K562 (cell line): Measurements from ENCODE around the gene GATC. TPM values are rescaled to one million over a fixed set of nuclear protein-coding genes. Genes with fewer than 3 reads are reported as not detected.
A peak's percentile ranks its signal among the peaks of the same experiment; 100 is the strongest.

Experiments
- ETV1 ChIP-seq: fragments of 450-650 bp; conservative IDR thresholded peaks from 2 replicates; pipeline ENCODE4 v1.6.1; 2016; ENCODE audit warnings: missing genetic modification characterization, control low read depth, low read depth, missing compliant biosample characterization
- GATAD2A ChIP-seq: fragments of 450-650 bp; IDR thresholded peaks from 2 replicates; pipeline ENCODE4 v1.6.1; 2017
- JUN ChIP-seq, 2 experiments: sonication (generic) in 1 of 2; formaldehyde crosslinking in 1 of 2; IDR thresholded peaks; 2 replicates each; pipeline versions ENCODE4 v1.6.1 to v1.8.0; 2012 to 2022; ENCODE audit warnings: borderline replicate concordance in 2 of 2, mild to moderate bottlenecking in 2 of 2, improper control_type of control experiment in 1 of 2, low read depth in 1 of 2, low read length in 1 of 2, missing genetic modification reagents in 1 of 2
- MCM3 ChIP-seq: fragments of 450-650 bp; IDR thresholded peaks from 2 replicates; pipeline ENCODE4 v1.6.1; 2016
- NFXL1 ChIP-seq: fragments of 450-650 bp; formaldehyde crosslinking; IDR thresholded peaks from 2 replicates; pipeline ENCODE4 v1.4.0; 2021; ENCODE audit warnings: mild to moderate bottlenecking
- PHB ChIP-seq: fragments of 250-450 bp; sonication (Bioruptor Pico); IDR thresholded peaks from 2 replicates; pipeline ENCODE4 v1.5.0; 2021
- POLR2G ChIP-seq: fragments of 200-400 bp; formaldehyde crosslinking; IDR thresholded peaks from 2 replicates; pipeline ENCODE4 v1.6.1; 2017; ENCODE audit warnings: low read depth, mild to moderate bottlenecking, antibody characterized with exemption, low read length, moderate library complexity
- PRPF4 ChIP-seq: fragments of 200-400 bp; formaldehyde crosslinking; IDR thresholded peaks from one replicate; pipeline ENCODE4 v1.6.1; 2017; ENCODE audit warnings: low read length, low read depth, mild to moderate bottlenecking; ENCODE audit not compliant: insufficient read depth, poor library complexity, severe bottlenecking
- SREBF2 ChIP-seq: sonication (generic); formaldehyde crosslinking; IDR thresholded peaks from 2 replicates; pipeline ENCODE4 v1.4.0; 2020; ENCODE audit warnings: mild to moderate bottlenecking, missing genetic modification reagents
- polyA plus RNA-seq, 8 experiments: library from polyadenylated mRNA; depleted of rRNA in 4 of 8; stranded (reverse) in 5 of 8; unstranded in 3 of 8; fragments of >200 nt; fragmentation: Nextera tagmentation in 2 of 8; fragmentation: Illumina TruSeq in 1 of 8; extraction: Ambion mirVana in 2 of 8; extraction: Trizol in 1 of 8; gene quantifications; 2 replicates each; pipeline versions ENCODE4 v1.2.1 to v1.2.3, GENCODE V29; 2011 to 2014; ENCODE audit warnings: inconsistent platforms in 1 of 8, missing spikeins in 1 of 8
- total RNA-seq, 7 experiments: library from RNA; depleted of rRNA in 6 of 7; stranded (reverse); fragments of >200 nt in 6 of 7; fragmentation: Illumina TruSeq in 2 of 7; extraction: Trizol in 2 of 7; gene quantifications; 2 replicates each; pipeline versions ENCODE4 v1.2.1 to v1.2.3, GENCODE V29; 2011 to 2021; ENCODE audit warnings: low replicate concordance in 1 of 7
- TF ChIP-seq, protein P1 (sequence below): sonication (generic); formaldehyde crosslinking; IDR thresholded peaks from 2 replicates; pipeline ENCODE4 v1.8.0; 2023; ENCODE audit warnings: missing genetic modification reagents, mild to moderate bottlenecking, borderline replicate concordance
- TF ChIP-seq, protein P2 (sequence below): sonication (generic); formaldehyde crosslinking; IDR thresholded peaks from 2 replicates; pipeline ENCODE4 v1.4.0; 2020; ENCODE audit warnings: mild to moderate bottlenecking, missing genetic modification reagents
- TF ChIP-seq, protein P3 (sequence below): fragments of 450-650 bp; IDR thresholded peaks from 2 replicates; pipeline ENCODE4 v1.6.1; 2018; ENCODE audit not compliant: partially characterized antibody
- TF ChIP-seq, protein P4 (sequence below): fragments of 450-650 bp; IDR thresholded peaks from 2 replicates; pipeline ENCODE4 v1.6.1; 2016; ENCODE audit warnings: mild to moderate bottlenecking

The GATC gene
- total and polyA plus RNA-seq, 9 of the 15 experiments (the other 6 are each of a cell fraction or from before 2014, with no cell fraction given) = 5.8 to 52.6 (median 28.2) TPM

DNA sequence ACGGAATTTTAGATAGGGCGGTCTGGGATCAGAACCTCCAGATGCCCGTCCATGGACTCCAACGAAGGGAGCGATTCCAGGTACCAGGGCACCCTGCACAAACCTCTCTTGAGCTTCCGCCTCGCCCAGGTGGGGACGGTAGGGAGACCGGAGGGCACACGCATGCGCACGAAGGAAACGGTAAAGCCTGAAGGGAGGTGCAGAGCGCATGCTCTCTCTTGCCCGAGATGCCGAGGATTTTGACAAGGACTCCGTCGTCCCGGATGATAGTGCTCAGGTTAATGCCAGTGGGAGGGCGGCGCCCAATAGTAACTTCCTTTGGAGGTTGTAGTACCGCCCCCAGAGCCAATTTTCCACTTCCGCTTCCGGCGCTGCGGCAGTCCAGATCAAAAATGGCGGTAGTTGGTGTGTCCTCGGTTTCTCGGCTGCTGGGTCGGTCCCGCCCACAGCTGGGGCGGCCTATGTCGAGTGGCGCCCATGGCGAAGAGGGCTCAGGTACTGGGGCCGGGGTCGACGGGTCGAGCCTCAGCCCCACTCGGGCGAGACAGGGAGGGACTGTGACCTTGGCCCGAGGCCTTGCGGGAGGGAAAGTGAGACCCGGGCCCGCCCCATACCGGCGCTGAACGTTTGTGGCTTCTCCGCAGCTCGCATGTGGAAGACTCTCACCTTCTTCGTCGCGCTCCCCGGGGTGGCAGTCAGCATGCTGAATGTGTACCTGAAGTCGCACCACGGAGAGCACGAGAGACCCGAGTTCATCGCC is 8.3 kb upstream of the GATC start, which contains the start of gene COX6A1 (continued):
- TF ChIP-seq, protein P1, sequence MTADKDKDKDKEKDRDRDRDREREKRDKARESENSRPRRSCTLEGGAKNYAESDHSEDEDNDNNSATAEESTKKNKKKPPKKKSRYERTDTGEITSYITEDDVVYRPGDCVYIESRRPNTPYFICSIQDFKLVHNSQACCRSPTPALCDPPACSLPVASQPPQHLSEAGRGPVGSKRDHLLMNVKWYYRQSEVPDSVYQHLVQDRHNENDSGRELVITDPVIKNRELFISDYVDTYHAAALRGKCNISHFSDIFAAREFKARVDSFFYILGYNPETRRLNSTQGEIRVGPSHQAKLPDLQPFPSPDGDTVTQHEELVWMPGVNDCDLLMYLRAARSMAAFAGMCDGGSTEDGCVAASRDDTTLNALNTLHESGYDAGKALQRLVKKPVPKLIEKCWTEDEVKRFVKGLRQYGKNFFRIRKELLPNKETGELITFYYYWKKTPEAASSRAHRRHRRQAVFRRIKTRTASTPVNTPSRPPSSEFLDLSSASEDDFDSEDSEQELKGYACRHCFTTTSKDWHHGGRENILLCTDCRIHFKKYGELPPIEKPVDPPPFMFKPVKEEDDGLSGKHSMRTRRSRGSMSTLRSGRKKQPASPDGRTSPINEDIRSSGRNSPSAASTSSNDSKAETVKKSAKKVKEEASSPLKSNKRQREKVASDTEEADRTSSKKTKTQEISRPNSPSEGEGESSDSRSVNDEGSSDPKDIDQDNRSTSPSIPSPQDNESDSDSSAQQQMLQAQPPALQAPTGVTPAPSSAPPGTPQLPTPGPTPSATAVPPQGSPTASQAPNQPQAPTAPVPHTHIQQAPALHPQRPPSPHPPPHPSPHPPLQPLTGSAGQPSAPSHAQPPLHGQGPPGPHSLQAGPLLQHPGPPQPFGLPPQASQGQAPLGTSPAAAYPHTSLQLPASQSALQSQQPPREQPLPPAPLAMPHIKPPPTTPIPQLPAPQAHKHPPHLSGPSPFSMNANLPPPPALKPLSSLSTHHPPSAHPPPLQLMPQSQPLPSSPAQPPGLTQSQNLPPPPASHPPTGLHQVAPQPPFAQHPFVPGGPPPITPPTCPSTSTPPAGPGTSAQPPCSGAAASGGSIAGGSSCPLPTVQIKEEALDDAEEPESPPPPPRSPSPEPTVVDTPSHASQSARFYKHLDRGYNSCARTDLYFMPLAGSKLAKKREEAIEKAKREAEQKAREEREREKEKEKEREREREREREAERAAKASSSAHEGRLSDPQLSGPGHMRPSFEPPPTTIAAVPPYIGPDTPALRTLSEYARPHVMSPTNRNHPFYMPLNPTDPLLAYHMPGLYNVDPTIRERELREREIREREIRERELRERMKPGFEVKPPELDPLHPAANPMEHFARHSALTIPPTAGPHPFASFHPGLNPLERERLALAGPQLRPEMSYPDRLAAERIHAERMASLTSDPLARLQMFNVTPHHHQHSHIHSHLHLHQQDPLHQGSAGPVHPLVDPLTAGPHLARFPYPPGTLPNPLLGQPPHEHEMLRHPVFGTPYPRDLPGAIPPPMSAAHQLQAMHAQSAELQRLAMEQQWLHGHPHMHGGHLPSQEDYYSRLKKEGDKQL (CRISPR knock-in tag) = no peak
- TF ChIP-seq PHB (CRISPR knock-in tag) = no peak
- 0 out of 2 replicates have a peak, but pooled peaks have one; percentile 24 for TF ChIP-seq ETV1 (tag)
- no peak for TF ChIP-seq SREBF2 (CRISPR knock-in tag)
- TF ChIP-seq, protein P2, sequence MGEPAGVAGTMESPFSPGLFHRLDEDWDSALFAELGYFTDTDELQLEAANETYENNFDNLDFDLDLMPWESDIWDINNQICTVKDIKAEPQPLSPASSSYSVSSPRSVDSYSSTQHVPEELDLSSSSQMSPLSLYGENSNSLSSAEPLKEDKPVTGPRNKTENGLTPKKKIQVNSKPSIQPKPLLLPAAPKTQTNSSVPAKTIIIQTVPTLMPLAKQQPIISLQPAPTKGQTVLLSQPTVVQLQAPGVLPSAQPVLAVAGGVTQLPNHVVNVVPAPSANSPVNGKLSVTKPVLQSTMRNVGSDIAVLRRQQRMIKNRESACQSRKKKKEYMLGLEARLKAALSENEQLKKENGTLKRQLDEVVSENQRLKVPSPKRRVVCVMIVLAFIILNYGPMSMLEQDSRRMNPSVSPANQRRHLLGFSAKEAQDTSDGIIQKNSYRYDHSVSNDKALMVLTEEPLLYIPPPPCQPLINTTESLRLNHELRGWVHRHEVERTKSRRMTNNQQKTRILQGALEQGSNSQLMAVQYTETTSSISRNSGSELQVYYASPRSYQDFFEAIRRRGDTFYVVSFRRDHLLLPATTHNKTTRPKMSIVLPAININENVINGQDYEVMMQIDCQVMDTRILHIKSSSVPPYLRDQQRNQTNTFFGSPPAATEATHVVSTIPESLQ = no peak
- no peak for TF ChIP-seq MCM3
- TF ChIP-seq POLR2G = peak; percentile 91
- no peak for TF ChIP-seq GATAD2A
- TF ChIP-seq JUN (IDR thresholded peaks at IDR 0.05; ENCODE audit: borderline replicate concordance, low read depth, low read length) = no peak
- TF ChIP-seq JUN (CRISPR knock-in tag; IDR thresholded peaks at IDR 0.05; ENCODE audit: borderline replicate concordance) = no peak
- TF ChIP-seq PRPF4 = no peak
- TF ChIP-seq NFXL1 (CRISPR knock-in tag) = no peak
- TF ChIP-seq, protein P3, sequence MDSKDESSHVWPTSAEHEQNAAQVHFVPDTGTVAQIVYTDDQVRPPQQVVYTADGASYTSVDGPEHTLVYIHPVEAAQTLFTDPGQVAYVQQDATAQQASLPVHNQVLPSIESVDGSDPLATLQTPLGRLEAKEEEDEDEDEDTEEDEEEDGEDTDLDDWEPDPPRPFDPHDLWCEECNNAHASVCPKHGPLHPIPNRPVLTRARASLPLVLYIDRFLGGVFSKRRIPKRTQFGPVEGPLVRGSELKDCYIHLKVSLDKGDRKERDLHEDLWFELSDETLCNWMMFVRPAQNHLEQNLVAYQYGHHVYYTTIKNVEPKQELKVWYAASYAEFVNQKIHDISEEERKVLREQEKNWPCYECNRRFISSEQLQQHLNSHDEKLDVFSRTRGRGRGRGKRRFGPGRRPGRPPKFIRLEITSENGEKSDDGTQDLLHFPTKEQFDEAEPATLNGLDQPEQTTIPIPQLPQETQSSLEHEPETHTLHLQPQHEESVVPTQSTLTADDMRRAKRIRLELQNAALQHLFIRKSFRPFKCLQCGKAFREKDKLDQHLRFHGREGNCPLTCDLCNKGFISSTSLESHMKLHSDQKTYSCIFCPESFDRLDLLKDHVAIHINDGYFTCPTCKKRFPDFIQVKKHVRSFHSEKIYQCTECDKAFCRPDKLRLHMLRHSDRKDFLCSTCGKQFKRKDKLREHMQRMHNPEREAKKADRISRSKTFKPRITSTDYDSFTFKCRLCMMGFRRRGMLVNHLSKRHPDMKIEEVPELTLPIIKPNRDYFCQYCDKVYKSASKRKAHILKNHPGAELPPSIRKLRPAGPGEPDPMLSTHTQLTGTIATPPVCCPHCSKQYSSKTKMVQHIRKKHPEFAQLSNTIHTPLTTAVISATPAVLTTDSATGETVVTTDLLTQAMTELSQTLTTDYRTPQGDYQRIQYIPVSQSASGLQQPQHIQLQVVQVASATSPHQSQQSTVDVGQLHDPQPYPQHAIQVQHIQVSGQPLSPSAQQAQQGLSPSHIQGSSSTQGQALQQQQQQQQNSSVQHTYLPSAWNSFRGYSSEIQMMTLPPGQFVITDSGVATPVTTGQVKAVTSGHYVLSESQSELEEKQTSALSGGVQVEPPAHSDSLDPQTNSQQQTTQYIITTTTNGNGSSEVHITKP = no peak
- TF ChIP-seq, protein P4, sequence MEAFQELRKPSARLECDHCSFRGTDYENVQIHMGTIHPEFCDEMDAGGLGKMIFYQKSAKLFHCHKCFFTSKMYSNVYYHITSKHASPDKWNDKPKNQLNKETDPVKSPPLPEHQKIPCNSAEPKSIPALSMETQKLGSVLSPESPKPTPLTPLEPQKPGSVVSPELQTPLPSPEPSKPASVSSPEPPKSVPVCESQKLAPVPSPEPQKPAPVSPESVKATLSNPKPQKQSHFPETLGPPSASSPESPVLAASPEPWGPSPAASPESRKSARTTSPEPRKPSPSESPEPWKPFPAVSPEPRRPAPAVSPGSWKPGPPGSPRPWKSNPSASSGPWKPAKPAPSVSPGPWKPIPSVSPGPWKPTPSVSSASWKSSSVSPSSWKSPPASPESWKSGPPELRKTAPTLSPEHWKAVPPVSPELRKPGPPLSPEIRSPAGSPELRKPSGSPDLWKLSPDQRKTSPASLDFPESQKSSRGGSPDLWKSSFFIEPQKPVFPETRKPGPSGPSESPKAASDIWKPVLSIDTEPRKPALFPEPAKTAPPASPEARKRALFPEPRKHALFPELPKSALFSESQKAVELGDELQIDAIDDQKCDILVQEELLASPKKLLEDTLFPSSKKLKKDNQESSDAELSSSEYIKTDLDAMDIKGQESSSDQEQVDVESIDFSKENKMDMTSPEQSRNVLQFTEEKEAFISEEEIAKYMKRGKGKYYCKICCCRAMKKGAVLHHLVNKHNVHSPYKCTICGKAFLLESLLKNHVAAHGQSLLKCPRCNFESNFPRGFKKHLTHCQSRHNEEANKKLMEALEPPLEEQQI = no peak
